ENCODE results near the gene SLC37A4. TPM values are rescaled to one million over a fixed set of nuclear protein-coding genes. Genes with fewer than 3 reads are reported as not detected.

SLC37A4 gene
- total RNA-seq, 4 donors from 2014 or later, result 12.4 to 30.2 (median 16.5) TPM

- Histone ChIP-seq H3K27ac (peak overlapping the region; percentile 60 to 85 (median 65)), H3K36me3 (peaks cover 38% of the 10 kb centered on the region in 2 donors), H3K4me1 (peaks cover 14 to 19% of the 10 kb centered on the region in 2 donors), H3K4me3 (replicated peaks in 1 of 3) (peak overlapping the region; percentile 80 to 99 (median 88)), H3K27me3 (no peaks in the 10 kb centered on the region), H3K9me3 (no peaks in the 10 kb centered on the region)
- peak; percentile 35 to 44 for DNase-seq
- WGBS, 2 donors, result 0% methylated on average over 5 to 13 of the region's 48 CpGs
- intact Hi-C loops (cut with DNase I), result no loop called here
- TF ChIP-seq POLR2A (IDR thresholded peaks at IDR 0.05), result no peak
- TF ChIP-seq CTCF (IDR thresholded peaks at IDR 0.05), result no peak
Observed at GRCh38 chr11:119056421-119056999, 25.8 kb upstream of the SLC37A4 start.

GRCh38 chr11:119055901-119056300 is 25.2 kb upstream of the SLC37A4 start:
- no peak for TF ChIP-seq POLR2A (IDR thresholded peaks at IDR 0.05)
- no peak for TF ChIP-seq CTCF (IDR thresholded peaks at IDR 0.05)
- no peaks in the 10 kb centered on the region for H3K27me3 ChIP-seq
- intact Hi-C loops (cut with DNase I), result no loop called here
- peaks cover 14 to 19% of the 10 kb centered on the region in 2 donors for H3K4me1 ChIP-seq
- H3K4me3 ChIP-seq (replicated peaks in 1 of 3), result peak overlapping the region; percentile 80 to 99 (median 88)
- peak overlapping the region in 1 of 3 donors; percentile 85 for H3K27ac ChIP-seq
- peaks cover 44% of the 10 kb centered on the region in 2 donors for H3K36me3 ChIP-seq
- H3K9me3 ChIP-seq, result no peaks in the 10 kb centered on the region
- DNase-seq, result no peak
- WGBS, 2 donors, result 33 to 38% methylated on average over 6 of the region's 6 CpGs

- Histone ChIP-seq H3K27ac (no peak overlapping the region), H3K9me3 (no peaks in the 10 kb centered on the region), H3K4me1 (peaks cover 14 to 19% of the 10 kb centered on the region in 2 donors), H3K36me3 (peaks cover 55 to 58% of the 10 kb centered on the region in 2 donors), H3K4me3 (replicated peaks in 1 of 3) (no peak overlapping the region), H3K27me3 (no peaks in the 10 kb centered on the region)
- 95 to 100% methylated on average over 2 to 10 of the region's 10 CpGs for WGBS, 2 donors
- DNase-seq, result no peak
- TF ChIP-seq CTCF (IDR thresholded peaks at IDR 0.05), result no peak
- no peak for TF ChIP-seq POLR2A (IDR thresholded peaks at IDR 0.05)
- intact Hi-C loops (cut with DNase I), result no loop called here
Observed at GRCh38 chr11:119054418-119054817, 23.7 kb upstream of the SLC37A4 start.

- no peak for TF ChIP-seq CTCF (IDR thresholded peaks at IDR 0.05)
- TF ChIP-seq POLR2A (IDR thresholded peaks at IDR 0.05), result no peak
- 92 to 95% methylated on average over 23 of the region's 23 CpGs for WGBS, 2 donors
- no peak overlapping the region for H3K27ac ChIP-seq
- no peak overlapping the region for H3K4me3 ChIP-seq (replicated peaks in 1 of 3)
- intact Hi-C loops (cut with DNase I), result no loop called here
- no peak for DNase-seq
- peaks cover 10 to 13% of the 10 kb centered on the region in 2 donors for H3K4me1 ChIP-seq
- no peaks in the 10 kb centered on the region for H3K27me3 ChIP-seq
- peaks cover 77 to 79% of the 10 kb centered on the region in 2 donors for H3K36me3 ChIP-seq
- H3K9me3 ChIP-seq, result no peaks in the 10 kb centered on the region
Observed at GRCh38 chr11:119052163-119052814, 21.6 kb upstream of the SLC37A4 start.

Measured in thyroid gland (tissue), 4 donors.